ENCODE measurements around the gene CDHR2. TPM values are rescaled to one million over a fixed set of nuclear protein-coding genes. Genes with fewer than 3 reads are reported as not detected.

CDHR2 gene
- total RNA-seq, 4 donors from 2014 or later: not detected

GRCh38 chr5:176631383-176632200 lies 82.5 kb downstream of the CDHR2 start:
- no peak for ATAC-seq (ENCODE audit: low FRiP score)
- TF ChIP-seq CTCF (IDR thresholded peaks at IDR 0.05): no peak
- no peak for DNase-seq (ENCODE audit: low spot score)

- TF ChIP-seq CTCF (IDR thresholded peaks at IDR 0.05): no peak
- ATAC-seq (ENCODE audit: low FRiP score) (no peak), DNase-seq (ENCODE audit: low spot score) (no peak)
These were observed 83.6 kb downstream of the CDHR2 start for GRCh38 chr5:176632745-176633144.

GRCh38 chr5:176633598-176633997 lies 84.5 kb downstream of the CDHR2 start:
- DNase-seq (ENCODE audit: low spot score): no peak
- no peak for TF ChIP-seq CTCF (IDR thresholded peaks at IDR 0.05)
- ATAC-seq (ENCODE audit: low FRiP score): no peak

- ATAC-seq (ENCODE audit: low FRiP score) (no peak), DNase-seq (ENCODE audit: low spot score) (no peak)
- TF ChIP-seq CTCF (IDR thresholded peaks at IDR 0.05): no peak
These were observed 87.3 kb downstream of the CDHR2 start for GRCh38 chr5:176636426-176636825.

GRCh38 chr5:176637556-176637955 lies 88.4 kb downstream of the CDHR2 start:
- no peak for TF ChIP-seq CTCF (IDR thresholded peaks at IDR 0.05)
- ATAC-seq (ENCODE audit: low FRiP score): no peak
- DNase-seq (ENCODE audit: low spot score): no peak

DNA sequence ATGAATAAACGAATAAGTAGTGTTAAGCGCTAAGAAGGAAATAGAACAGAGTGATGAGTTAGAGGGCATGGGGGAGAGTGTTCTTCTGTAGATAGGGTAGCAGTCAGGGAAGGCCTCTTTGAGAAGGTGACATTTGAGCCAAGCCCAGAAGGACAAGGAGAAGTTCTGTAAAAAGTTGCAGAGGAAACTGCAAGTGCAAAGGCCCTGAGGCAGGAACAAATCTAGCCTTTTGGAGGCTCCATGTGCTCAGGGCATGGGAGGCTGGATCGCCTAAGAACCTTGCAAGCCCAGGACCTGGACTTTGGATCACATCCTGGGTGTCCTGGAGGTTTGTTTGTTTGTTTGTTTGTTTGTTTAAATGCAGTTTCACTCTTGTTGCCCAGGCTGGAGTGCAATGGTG lies 89.3 kb downstream of the CDHR2 start:
- no peak for TF ChIP-seq CTCF (IDR thresholded peaks at IDR 0.05)

GRCh38 chr5:176639208-176639607 lies 90.1 kb downstream of the CDHR2 start:
- no peak for ATAC-seq (ENCODE audit: low FRiP score)
- no peak for TF ChIP-seq CTCF (IDR thresholded peaks at IDR 0.05)
- no peak for DNase-seq (ENCODE audit: low spot score)

More for the DNA sequence above, 89.3 kb downstream of the CDHR2 start:
- ATAC-seq (ENCODE audit: low FRiP score): no peak
- no peak for DNase-seq (ENCODE audit: low spot score)
